ENCODE results near the gene GREB1.

The GREB1 gene

DNA sequence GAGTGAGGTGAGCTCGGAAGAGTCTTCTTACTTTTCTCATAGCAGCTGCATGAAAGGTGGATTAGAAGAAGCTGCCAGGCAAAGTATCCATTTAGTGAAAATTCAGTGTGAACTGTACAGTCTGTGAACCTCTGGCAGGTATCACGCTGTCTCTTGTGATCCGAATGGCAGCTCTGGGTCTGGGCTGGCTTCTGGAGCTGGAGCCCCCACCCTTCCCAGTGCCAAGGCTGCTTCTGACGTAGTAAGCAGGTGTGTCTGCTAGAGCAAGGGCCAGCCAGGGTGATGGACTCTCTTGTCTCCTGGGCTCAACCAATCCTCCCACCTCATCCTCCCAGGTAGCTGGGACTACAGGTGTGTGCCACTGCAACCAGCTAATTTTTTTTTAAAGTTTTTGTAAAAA lies 150.1 kb downstream of the GREB1 start:
- no peak for DNase-seq (ENCODE audit: low spot score)

DNA sequence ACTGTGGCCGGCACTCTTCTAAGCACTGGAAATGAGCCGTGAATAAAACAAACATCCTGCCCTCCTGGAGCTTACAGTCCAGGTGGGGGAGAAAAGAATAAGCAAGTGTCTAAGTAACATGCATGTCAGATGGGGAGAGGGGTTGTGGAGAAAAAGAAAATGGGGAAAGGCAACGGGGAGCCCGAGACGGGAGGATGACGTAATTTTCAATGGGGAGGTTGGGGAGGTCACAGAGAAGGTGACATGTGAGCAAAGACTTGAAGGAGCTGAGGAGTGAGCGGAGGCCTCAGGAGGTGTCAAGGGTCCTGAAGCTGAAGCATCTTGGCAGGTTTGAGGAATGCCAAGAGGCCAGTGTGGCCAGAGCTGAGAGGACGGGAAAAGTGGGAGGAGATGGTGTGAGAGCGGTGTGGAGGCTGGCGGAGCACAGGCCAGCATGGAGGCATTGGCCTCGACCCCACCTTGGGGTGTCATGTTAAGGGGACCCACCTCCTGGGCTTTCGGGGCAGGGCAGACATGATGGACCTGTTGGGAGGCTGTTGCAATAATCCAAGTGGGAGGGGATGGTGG lies 151.1 kb downstream of the GREB1 start:
- no peak for DNase-seq (ENCODE audit: low spot score)

DNA sequence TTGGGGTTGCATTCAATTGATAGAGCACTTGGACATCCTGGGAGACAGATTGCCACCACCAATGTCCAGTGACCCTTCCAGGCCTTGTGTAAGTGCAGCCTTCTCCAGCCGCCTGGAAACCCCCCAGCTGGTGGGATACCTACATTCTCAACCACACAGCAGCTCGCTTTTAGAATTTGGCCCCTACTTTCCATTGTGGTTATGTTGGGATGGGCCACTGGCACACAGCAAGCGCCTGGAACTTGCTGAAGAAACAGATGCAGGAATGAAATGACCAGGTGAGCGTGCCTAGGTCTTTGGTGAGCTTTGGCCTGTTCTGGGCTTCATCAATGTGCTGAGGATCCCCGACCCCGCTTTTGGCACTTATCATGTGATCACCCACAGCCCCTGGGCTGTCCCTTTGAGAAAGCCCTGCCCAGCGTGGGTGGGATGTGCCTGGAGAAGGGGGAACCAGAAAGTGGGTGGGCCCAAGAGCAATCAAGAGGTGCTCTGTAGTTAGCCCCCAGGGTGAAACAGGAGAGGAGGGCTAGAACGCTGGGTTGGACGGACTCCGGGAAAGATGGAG lies 152.1 kb downstream of the GREB1 start:
- DNase-seq (ENCODE audit: low spot score) = no peak

DNA sequence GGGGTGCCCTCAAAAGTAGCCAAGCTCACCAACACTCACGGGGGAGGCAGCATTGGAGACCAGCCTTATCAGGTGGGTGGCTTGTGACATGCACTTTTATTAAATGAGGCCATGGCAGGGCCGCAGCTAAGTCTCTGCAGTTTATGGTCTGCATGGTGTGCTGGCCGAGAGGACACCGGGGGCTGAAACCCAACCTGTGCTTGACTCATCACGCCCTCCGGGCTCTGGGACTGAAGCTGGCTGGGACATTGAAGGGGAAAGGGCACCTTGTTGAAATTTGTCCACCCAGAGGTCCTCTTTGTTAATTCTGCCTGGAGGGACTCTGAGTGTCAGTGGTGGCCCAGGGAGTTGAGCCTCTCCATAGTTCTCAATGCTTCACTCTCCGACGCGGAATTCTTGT lies 153.9 kb downstream of the GREB1 start:
- DNase-seq (ENCODE audit: low spot score) = no peak

DNA sequence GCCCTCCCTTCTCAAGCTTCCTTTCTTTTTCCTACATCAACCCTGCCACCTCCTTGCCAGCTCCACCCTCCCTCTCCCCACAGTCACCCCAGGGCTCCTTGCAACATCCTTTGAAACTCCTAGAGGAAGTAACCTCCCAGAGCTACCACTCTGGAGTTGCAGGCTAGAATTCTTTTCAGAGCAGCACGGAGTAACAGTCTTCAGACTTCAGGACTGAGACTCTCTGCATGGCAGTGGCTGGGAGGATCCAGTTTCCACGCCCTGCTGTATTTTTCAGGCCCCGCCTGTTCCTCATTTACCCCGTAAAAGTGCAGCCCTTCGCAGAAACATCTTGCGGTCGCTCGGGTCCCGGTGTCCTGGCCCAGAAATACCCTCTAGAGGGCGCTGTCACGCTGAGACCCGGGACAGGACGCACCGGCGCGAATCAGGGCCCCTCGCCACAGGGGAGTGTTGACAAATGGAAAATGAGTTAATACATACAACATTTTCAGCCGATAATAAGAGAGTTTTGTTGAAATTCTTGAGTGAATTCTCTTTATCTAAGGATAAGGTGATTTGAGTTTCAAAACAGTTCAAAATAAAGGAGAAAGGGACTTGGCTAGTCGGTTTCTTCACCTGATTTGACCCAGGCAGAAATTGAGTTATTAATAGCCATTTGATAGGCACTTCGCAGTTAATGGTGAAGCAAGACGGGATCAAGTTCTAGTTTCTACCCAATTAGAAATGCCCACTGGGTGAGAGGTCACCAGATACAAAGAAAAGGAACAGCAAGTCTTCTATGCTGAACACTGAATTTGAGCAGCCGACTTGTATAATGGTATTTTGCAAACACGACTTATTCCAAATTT lies 154.6 kb downstream of the GREB1 start:
- peak; percentile 83 for DNase-seq (ENCODE audit: low spot score)

DNA sequence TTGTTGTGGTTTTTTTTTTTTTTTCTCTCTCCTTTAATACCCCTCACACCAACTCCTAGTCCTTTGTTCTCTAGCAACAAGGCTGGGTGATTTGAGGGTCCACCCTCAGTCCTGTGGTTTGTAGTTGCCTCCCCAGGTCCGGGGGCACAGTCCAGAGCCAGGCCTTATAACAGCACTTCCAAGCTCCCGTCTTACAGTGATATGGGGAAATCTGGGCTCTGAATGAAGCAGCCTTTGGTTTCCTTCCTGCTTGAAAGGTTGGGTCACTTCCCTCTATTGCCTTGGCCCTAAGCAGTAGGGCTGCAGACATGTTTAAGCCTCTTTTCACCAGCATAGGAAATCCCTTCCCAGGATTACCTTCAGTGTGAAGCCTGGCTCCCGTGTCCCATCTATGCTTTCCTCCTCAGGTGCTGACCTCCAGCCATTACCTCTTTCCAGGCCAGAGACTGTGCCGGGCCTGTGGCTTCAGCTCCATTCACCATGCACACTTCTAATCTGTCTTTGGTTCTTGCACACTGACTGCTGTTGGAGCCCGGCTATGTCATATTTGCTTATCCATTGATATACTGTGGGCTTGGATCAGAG lies 157.3 kb downstream of the GREB1 start:
- DNase-seq (ENCODE audit: low spot score) = no peak
